SK-N-SH treated with all-trans-retinoic acid at 6 μM for 48 hours (cell line): ENCODE results near the gene SLC6A16.

Experiments used
- GLIS3 ChIP-seq: fragments of 250-450 bp; sonication (Bioruptor Pico); IDR thresholded peaks from 2 replicates; pipeline ENCODE4 v1.5.0; 2020; ENCODE audit warnings: mild to moderate bottlenecking, moderate library complexity
- SNAI2 ChIP-seq: fragments of 250-450 bp; sonication (Bioruptor Pico); IDR thresholded peaks from 2 replicates; pipeline ENCODE4 v1.5.0; 2020; ENCODE audit warnings: mild to moderate bottlenecking, moderate library complexity
- TOX ChIP-seq: fragments of 250-450 bp; sonication (Bioruptor Pico); IDR thresholded peaks from 2 replicates; pipeline ENCODE4 v1.8.0; 2021; ENCODE audit warnings: mild to moderate bottlenecking, moderate library complexity, borderline replicate concordance
- ZFP30 ChIP-seq: fragments of 450-650 bp; formaldehyde crosslinking; IDR thresholded peaks from 2 replicates; pipeline ENCODE4 v1.5.0; 2022; ENCODE audit warnings: mild to moderate bottlenecking, moderate library complexity

DNA sequence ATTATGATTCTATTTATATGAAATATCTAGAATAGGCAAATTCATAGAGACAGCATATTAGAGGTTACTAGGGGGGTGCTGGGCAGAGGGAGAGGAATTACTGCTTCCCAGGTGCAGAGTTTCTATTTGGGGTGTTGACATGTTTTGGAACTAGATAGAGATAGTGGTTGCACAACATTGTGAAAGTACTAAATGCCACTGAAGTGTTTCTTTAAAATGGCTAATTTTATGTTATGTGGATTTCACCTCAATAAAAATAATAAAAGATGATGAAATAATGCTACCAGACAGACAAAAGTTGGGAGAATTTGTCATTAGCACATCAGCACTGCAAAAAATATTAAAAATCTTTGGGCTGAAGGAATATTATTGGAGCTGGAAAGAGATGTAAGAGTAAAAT, 63.4 kb downstream of the SLC6A16 start:
- no peak for TF ChIP-seq GLIS3 (CRISPR knock-in tag)
- TF ChIP-seq ZFP30, result no peak
- no peak for TF ChIP-seq TOX (CRISPR knock-in tag)
- TF ChIP-seq SNAI2 (CRISPR knock-in tag), result no peak
